Stimulated activated CD4-positive, alpha-beta T cell treated with anti-CD3 and anti-CD28 coated beads, Interleukin-15, amount 100 ng/mL, for 48 hours (primary cell): Measurements from ENCODE around the gene GINS1.

Experiments used
- DNase-seq, 2 donors: peaks; one replicate each; pipeline ENCODE4 v3.0.0-alpha.2; 2020; ENCODE audit warnings: low read depth in 2 of 2

GINS1 gene

GRCh38 chr20:25476106-25477013 is 68.9 kb downstream of the GINS1 start:
- DNase-seq, result no peak

DNA sequence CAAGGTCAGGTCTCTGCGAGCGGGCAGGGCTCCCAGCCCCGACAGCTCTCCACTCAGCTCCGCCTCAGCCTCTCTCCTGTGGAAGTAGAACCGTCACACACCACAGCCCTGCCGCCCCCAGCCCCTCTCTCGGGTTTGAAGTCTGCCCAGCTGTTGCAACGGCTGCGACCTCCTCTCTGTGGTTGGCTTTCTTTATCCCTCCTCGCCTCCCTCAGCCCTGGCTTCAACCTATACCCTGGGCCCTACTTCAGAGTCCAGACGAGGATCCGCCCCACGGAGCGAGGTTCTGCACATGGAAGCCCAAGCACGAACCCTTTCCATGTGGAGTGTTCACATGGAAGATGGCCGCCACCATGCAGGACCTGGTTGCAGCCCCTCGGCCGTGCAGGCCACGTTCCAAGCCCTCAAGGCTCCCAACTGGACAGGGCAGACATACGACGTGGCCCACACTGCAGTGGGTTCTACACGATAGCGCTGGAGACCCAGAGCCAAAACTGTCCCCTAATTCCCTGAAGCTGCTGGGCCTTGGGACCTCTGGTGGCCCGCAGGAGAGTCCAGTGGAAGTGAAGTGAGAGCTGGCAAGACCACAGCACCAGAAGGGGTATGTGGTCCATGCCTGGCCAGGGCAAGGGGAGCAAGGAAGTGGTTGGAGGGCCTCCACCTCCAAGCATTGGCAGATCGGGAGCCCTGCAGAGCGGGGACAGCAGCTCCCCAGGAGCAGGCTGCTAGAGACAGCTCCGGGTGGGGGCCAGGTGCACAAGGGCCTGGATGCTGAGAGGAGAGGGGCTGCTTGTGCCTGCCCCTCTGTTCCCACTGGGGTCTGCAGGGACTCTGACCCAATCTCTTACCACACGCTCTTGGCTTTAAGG is 69.8 kb downstream of the GINS1 start:
- no peak for DNase-seq

DNA sequence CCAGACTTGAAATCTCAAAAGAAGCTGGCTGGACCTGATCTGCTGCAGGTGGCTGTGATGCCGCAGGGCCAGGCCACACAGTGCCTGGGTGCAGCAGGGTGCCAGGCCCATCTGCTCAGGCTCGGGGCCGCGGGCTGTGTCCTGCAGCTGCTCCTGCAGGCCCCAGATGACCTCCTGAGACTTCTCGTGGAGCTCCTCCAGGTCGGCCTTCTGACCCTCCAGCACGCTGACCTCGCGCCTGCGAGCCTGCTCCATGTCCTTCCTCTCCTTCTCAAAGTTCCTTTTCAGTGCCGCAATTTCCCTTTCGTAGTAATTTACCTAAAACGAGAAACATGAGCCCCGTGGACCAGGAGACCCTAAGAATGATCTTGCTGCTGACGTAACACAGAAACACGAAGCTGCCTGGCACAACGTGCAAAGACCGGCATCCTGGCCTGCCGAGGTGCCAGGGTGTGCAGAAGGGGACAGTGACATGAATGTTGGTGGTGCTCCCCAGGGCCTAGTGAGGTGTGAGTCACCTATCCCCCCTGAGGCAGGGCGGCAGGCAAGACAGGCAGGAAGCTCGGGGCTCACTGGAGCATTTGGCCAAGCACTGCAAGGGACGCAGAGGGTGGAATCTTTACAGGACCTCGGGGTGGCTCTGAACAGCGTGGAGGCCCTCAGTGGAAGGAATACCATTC is 71.6 kb downstream of the GINS1 start:
- no peak for DNase-seq

- DNase-seq, result no peak
Observed at GRCh38 chr20:25479638-25480037, 72.2 kb downstream of the GINS1 start.

GRCh38 chr20:25480156-25480555 is 72.7 kb downstream of the GINS1 start:
- DNase-seq, result no peak

GRCh38 chr20:25480797-25481196 is 73.3 kb downstream of the GINS1 start:
- DNase-seq, result no peak

GRCh38 chr20:25481235-25481917 is 73.9 kb downstream of the GINS1 start:
- no peak for DNase-seq

DNA sequence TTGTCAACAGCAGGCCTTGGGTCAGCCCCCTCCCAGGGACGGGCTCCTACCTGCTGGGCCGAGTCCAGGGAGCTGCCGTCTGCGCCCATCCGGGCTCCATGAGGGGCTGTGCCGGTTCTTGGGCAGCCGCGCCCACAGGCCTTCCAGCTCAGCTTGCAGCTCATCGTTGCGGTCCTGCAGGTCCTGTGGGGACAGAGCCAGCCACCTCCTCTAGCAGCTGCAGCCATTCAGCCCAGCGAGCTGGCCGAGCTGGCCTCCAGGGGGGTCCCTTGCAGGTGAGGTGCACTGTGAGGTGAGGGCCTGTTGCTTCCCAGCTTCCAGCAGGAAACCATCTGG is 74.4 kb downstream of the GINS1 start:
- DNase-seq, result no peak

DNA sequence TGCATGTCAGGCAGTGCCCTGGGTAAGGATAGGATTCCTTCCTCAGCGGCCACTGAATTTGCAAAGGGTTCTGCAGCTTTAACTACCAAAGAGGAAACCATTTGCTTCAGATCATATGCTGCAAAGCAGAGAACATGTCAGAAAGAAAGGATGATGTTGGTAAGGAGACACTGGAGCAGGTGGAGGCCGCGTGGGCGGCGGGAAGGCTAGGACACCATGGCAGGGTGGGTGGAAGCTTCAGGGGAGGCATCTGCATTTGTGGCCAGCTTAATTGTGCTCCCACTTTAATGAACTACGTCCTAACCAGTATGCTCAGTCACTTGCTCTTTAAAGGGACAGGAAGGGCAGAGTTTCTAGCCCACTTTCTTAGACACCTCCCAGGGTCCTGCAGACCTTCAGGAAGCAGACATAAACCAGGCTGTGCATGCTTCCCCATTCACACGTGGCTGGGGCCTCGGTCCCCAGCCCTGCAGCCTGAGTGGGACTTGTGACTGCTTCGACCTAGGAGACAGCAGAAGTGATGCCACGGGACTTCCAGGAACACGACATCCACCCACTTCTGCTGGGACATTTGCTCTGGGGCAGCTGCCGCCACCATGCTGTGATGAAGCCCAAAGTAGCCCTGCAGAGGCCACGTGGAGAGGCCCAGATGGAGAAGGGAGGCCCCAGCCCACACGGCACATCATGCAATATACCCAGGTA is 76.1 kb downstream of the GINS1 start:
- no peak for DNase-seq

DNA sequence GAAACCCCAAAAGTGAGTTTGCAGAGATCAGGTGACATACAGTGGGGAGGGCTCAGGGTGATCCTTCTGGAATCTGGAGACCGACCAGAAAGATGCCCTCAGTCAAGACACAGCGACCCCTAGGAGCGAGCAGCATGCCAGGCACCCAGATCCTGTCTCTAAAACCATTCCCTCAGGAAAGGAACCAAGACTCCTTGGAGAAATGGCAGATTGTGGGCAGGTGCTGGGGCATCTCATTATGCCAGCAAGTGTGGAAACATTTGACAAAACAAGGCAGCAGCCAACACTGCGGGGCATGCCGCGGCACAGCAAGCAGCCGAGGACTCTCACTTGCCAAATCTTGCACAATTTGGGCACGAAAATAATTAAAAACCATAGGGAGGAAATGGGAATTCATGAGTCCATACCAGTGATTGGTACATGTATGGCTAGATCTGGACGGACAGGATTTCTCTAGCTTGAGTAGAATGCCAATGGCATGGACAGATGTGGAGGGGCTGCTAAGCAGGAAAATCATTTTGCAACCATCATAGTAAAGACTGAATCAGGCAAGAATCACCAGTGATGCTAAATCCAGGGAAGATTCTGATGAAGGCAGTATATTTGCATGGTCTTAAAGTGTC is 76.9 kb downstream of the GINS1 start:
- DNase-seq, result no peak

GRCh38 chr20:25484911-25485511 is 77.5 kb downstream of the GINS1 start:
- DNase-seq, result no peak

DNA sequence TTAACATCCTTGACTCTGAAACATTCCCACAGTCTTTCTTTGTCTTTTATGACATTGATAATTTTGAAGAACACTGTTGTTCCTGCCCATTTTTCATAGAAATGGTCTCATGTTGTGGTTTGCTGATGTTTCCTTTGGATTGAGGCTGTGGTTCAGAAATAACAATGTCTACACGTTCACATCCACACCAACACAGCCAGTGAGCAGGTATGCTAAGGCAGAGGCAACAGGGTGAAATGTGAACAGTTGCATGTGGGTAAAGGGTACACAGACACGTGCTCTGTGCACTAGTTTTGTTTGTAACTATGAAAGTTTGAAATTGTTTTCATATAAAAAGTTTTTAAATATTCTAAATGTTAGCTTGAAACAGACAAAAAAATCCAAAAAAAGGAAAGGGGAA is 78.4 kb downstream of the GINS1 start:
- DNase-seq, result no peak

GRCh38 chr20:25486377-25486776 is 78.9 kb downstream of the GINS1 start:
- DNase-seq, result no peak

DNA sequence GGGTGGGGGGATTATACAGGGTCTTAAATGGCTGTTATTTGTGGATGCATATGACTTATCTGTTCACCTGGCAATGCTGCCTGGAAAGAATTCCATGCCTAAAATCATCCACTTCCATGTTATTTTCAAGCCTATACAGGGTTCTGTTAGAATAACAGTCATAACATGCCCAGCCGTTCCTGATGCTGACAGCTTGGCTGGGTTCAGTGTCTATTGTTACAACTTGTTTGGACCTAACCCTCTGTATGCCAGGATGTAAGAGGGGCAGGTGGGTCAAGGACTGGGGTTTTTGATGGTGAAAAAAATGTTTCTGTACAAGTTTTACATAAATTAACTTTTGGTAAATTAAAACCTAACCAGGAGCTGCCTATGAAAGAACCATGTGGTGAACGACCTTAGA is 79.8 kb downstream of the GINS1 start:
- no peak for DNase-seq

DNA sequence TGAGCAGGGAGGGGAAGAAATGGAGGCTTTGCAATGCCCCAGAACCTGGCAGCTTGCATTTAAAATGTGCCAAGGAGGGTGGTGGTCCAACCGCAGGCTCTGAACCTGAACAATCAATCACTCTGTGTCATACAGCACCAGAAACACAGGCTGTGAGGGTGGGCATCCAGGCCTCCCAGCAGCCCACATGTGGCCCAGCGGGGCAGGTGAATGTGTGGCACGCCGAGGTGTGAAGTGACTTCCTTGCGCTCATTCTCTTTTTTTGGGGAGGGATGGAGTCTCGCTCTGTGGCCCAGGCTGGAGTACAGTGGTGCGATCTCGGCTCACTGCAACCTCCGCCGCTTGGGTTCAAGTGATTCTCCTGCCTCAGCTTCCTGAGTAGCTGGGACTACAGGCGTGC is 80.5 kb downstream of the GINS1 start:
- no peak for DNase-seq

DNA sequence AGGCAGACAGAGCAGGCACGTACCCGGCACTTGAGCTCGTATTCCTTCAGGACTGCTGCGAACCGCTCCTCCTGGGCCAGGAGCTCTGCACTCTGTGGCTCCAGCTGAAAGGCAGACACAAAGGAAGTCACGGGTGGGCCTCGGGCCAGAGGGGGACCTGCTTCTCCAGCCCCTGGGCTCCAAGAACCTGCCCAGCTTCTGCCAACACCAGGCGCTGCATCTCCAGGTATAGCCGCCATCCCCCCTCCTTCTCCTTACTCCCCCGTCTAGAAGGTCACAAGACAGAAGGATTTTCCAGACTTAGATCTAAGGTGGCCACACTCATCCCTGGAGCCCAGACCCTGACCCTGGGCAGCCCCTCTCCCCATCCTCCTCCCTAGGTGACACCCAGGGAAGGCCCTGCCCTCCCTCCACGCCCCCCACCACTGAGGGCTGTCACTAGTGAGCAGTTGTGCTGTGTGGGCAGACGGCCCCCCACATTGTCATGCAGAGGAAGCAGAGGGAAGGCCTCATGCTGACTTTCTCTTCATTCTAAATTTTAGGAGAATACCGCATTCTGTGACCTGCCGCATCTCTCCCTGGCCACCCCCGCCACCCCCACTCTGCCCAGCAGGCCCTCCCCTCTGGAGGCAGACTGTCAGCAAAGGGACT is 81.9 kb downstream of the GINS1 start:
- no peak for DNase-seq

DNA sequence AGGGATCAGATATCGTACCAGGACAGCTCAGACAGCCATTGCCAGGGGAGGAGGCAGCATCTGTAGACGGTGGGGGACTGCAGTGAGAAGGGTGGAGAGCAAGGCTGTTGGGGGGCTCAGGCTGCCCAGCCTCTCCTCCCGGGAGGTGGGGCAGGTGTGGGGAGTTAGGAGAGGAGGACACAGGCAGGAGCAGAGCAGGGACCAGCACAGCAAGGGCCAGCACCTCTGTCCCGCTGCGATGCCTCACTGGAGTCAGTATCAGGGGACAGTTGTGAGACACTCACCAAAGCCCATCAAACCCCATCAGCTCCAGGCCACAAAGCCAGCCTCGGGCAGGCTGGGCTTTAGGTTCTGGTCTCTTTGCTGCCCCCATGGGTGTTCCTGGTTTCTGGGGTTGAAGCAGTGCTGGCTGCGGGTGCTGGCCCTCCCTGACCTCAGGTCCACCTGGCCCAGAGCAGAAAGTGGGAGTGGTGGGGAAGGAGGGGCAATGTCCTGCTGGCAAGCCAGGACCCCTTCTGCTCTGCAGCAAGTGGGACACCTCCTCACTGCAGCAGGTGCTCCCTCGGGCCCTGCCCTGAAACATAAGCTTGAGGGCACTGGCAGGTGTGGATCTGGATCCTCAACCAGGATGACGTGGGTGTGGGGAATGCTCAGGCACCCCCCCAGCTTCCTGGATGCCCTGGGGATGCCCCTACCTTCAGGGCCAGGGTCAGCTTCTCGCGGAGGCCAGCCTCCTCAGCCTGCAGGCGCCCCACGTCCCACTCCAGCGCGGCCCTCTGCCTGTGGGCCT is 83.4 kb downstream of the GINS1 start:
- DNase-seq, result no peak

DNA sequence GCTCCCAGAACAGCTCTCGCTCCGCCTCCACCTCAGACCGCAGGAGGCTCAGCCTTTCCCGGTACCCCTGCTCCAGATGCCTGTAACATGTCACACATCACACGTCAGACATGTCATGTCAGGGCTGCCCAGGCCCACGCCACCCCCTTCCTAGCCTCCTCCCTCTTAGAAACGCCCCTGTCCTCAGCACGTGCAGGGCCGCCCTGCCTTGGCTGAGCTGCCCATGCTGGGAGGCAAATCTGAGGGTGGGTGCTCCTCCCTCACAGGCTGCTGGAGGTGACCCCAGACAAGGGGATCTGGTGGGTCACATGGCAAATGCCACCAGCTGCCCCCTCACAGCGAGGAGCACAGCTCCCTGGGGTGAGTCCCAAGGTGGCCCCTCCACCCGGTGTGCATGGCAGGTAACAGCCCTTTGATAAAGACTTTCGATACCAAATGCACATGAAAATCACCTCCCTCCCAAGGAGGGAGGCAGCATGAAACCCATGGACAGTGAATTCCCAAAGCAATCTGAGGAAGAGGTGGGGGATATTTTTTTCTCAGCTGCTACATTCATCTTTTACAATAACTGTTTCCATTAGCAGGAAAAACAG is 84.1 kb downstream of the GINS1 start:
- no peak for DNase-seq

DNA sequence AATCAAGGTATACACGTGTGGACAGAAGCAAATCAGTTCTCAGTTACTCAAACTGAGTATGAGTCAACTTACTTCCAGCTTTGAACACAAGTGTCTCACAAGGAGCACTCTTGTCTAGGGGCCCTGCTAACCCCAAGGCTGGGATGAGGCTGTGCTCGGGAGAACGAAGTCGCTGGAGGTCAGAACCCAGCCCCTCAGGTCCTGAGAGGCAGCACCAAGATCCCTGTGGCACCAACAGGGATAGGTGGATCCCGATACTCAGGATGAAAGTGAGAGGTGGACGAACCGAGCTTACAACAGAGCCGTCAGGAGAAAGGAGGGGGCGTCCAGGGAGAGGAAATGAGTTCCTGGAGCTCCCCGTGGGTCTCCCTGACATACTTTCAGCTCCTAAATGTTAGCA is 85.7 kb downstream of the GINS1 start:
- DNase-seq, result no peak
